Uterus (tissue), 2 donors: ENCODE results near the gene F10.

Experiments
- POLR2A ChIP-seq, 2 donors: fragments of 450-650 bp; IDR thresholded peaks; one replicate each; pipeline ENCODE4 v1.6.1; 2016; ENCODE audit warnings: antibody characterized with exemption in 2 of 2, mild to moderate bottlenecking in 1 of 2, moderate library complexity in 1 of 2
- TF ChIP-seq, protein P1 (sequence below), 4 experiments: fragments of 200-600 bp in 2 of 4; fragments of 450-650 bp in 2 of 4; sonication (generic) in 2 of 4; IDR thresholded peaks; one replicate each; pipeline ENCODE4 v1.5.1; 2016 to 2019; ENCODE audit warnings: antibody characterized with exemption in 4 of 4, mild to moderate bottlenecking in 2 of 4, moderate library complexity in 1 of 4

DNA sequence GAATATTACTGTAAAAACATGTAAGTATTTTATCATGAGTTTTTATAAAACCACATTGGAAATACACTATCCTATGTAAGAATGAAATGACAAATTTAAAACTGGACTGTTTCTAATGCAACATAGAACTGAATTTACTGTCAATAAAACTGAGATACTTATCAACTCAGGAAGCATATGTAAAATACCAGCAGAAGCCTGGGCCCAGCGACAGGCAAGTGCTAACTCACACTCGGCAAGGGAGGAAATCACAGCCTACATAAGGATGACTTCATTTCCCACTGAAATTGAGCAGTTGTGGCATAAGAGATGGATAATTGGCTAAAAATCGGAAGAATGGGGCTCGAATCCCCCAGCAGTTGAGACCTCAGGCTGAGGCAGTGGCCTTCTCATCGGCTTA lies 47.9 kb downstream of the F10 start:
- TF ChIP-seq, protein P1, sequence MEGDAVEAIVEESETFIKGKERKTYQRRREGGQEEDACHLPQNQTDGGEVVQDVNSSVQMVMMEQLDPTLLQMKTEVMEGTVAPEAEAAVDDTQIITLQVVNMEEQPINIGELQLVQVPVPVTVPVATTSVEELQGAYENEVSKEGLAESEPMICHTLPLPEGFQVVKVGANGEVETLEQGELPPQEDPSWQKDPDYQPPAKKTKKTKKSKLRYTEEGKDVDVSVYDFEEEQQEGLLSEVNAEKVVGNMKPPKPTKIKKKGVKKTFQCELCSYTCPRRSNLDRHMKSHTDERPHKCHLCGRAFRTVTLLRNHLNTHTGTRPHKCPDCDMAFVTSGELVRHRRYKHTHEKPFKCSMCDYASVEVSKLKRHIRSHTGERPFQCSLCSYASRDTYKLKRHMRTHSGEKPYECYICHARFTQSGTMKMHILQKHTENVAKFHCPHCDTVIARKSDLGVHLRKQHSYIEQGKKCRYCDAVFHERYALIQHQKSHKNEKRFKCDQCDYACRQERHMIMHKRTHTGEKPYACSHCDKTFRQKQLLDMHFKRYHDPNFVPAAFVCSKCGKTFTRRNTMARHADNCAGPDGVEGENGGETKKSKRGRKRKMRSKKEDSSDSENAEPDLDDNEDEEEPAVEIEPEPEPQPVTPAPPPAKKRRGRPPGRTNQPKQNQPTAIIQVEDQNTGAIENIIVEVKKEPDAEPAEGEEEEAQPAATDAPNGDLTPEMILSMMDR (IDR thresholded peaks at IDR 0.05), result no peak
- no peak for TF ChIP-seq POLR2A (IDR thresholded peaks at IDR 0.05)
